ENCODE data around the gene JUN. TPM values are rescaled to one million over a fixed set of nuclear protein-coding genes. Genes with fewer than 3 reads are reported as not detected.
A peak's percentile ranks its signal among the peaks of the same experiment; 100 is the strongest.
"Not testable (repeated sequence)": the region's sequence is repeated elsewhere in the genome, so short reads cannot be mapped to it uniquely, and the experiment has no call there.

The JUN gene
- total RNA-seq, 1 experiment from 2014 or later, result 96.2 TPM

GRCh38 chr1:58814251-58815068 is 30.6 kb upstream of the JUN start:
- H3K36me3 ChIP-seq, result no peaks in the 10 kb centered on the region
- H3K9me3 ChIP-seq (replicated peaks), result no peaks in the 10 kb centered on the region
- H3K27me3 ChIP-seq, result no peaks in the 10 kb centered on the region
- H3K27ac ChIP-seq, result no peak overlapping the region
- DNase-seq, result no peak
- no peak overlapping the region for H3K4me3 ChIP-seq
- peaks cover 18% of the 10 kb centered on the region for H3K4me1 ChIP-seq

GRCh38 chr1:58813801-58814200 is 30.0 kb upstream of the JUN start:
- H3K27ac ChIP-seq, result no peak overlapping the region
- H3K4me1 ChIP-seq, result peaks cover 18% of the 10 kb centered on the region
- no peak for DNase-seq
- H3K36me3 ChIP-seq, result no peaks in the 10 kb centered on the region
- H3K27me3 ChIP-seq, result no peaks in the 10 kb centered on the region
- H3K4me3 ChIP-seq, result no peak overlapping the region
- H3K9me3 ChIP-seq (replicated peaks), result no peaks in the 10 kb centered on the region

- no peaks in the 10 kb centered on the region for H3K27me3 ChIP-seq
- DNase-seq, result no peak
- H3K4me3 ChIP-seq, result no peak overlapping the region
- H3K36me3 ChIP-seq, result no peaks in the 10 kb centered on the region
- no peaks in the 10 kb centered on the region for H3K9me3 ChIP-seq (replicated peaks)
- H3K4me1 ChIP-seq, result peaks cover 13% of the 10 kb centered on the region
- no peak overlapping the region for H3K27ac ChIP-seq
Measured at GRCh38 chr1:58813361-58813760, 29.5 kb upstream of the JUN start.

GRCh38 chr1:58812926-58813325 is 29.1 kb upstream of the JUN start:
- H3K27ac ChIP-seq, result no peak overlapping the region
- no peak for DNase-seq

GRCh38 chr1:58812468-58812867 is 28.6 kb upstream of the JUN start:
- no peak overlapping the region for H3K27ac ChIP-seq
- peaks cover 4% of the 10 kb centered on the region for H3K4me1 ChIP-seq
- H3K4me3 ChIP-seq, result no peak overlapping the region
- H3K27me3 ChIP-seq, result no peaks in the 10 kb centered on the region
- H3K9me3 ChIP-seq (replicated peaks), result no peaks in the 10 kb centered on the region
- no peaks in the 10 kb centered on the region for H3K36me3 ChIP-seq
- DNase-seq, result no peak

More at GRCh38 chr1:58812926-58813325, 29.1 kb upstream of the JUN start:
- Histone ChIP-seq H3K9me3 (replicated peaks) (no peaks in the 10 kb centered on the region), H3K4me1 (peaks cover 9% of the 10 kb centered on the region), H3K4me3 (no peak overlapping the region), H3K36me3 (no peaks in the 10 kb centered on the region), H3K27me3 (no peaks in the 10 kb centered on the region)

GRCh38 chr1:58811303-58811702 is 27.5 kb upstream of the JUN start:
- no peak overlapping the region for H3K27ac ChIP-seq
- no peaks in the 10 kb centered on the region for H3K4me1 ChIP-seq
- no peaks in the 10 kb centered on the region for H3K9me3 ChIP-seq (replicated peaks)
- H3K36me3 ChIP-seq, result no peaks in the 10 kb centered on the region
- no peaks in the 10 kb centered on the region for H3K27me3 ChIP-seq
- no peak overlapping the region for H3K4me3 ChIP-seq
- no peak for DNase-seq

- no peak overlapping the region for H3K27ac ChIP-seq
- H3K27me3 ChIP-seq, result no peaks in the 10 kb centered on the region
- H3K4me3 ChIP-seq, result no peak overlapping the region
- 0 out of 2 replicates have a peak, but pooled peaks cover 3% of the 10 kb centered on the region for H3K4me1 ChIP-seq
- no peaks in the 10 kb centered on the region for H3K36me3 ChIP-seq
- no peak for DNase-seq
- no peaks in the 10 kb centered on the region for H3K9me3 ChIP-seq (replicated peaks)
Measured at GRCh38 chr1:58809325-58810010, 25.6 kb upstream of the JUN start.

GRCh38 chr1:58808077-58808476 is 24.2 kb upstream of the JUN start:
- Histone ChIP-seq H3K9me3 (replicated peaks) (no peaks in the 10 kb centered on the region), H3K27me3 (no peaks in the 10 kb centered on the region)

GRCh38 chr1:58805716-58806571 is 22.1 kb upstream of the JUN start:
- Histone ChIP-seq H3K9me3 (replicated peaks) (no peaks in the 10 kb centered on the region), H3K4me1 (0 out of 2 replicates have a peak, but pooled peaks cover 3% of the 10 kb centered on the region), H3K27ac (no peak overlapping the region), H3K27me3 (no peaks in the 10 kb centered on the region), H3K4me3 (no peak overlapping the region), H3K36me3 (no peaks in the 10 kb centered on the region)
- peak in 1 of 2 experiments; percentile 30 for DNase-seq

More at GRCh38 chr1:58808077-58808476, 24.2 kb upstream of the JUN start:
- 0 out of 2 replicates have a peak, but pooled peaks cover 3% of the 10 kb centered on the region for H3K4me1 ChIP-seq
- H3K36me3 ChIP-seq, result no peaks in the 10 kb centered on the region
- no peak for DNase-seq
- no peak overlapping the region for H3K4me3 ChIP-seq
- H3K27ac ChIP-seq, result no peak overlapping the region

- no peaks in the 10 kb centered on the region for H3K36me3 ChIP-seq
- H3K4me1 ChIP-seq, result 0 out of 2 replicates have a peak, but pooled peaks cover 3% of the 10 kb centered on the region
- DNase-seq, result no peak
- no peaks in the 10 kb centered on the region for H3K9me3 ChIP-seq (replicated peaks)
- H3K27me3 ChIP-seq, result no peaks in the 10 kb centered on the region
- H3K4me3 ChIP-seq, result no peak overlapping the region
- H3K27ac ChIP-seq, result no peak overlapping the region
Measured at GRCh38 chr1:58804853-58805565, 21.2 kb upstream of the JUN start.

GRCh38 chr1:58803858-58804257 is 20.0 kb upstream of the JUN start:
- Histone ChIP-seq H3K4me3 (no peak overlapping the region), H3K9me3 (replicated peaks) (no peaks in the 10 kb centered on the region), H3K4me1 (peaks cover 3% of the 10 kb centered on the region; the same call in 1 of the 2 replicates), H3K27me3 (no peaks in the 10 kb centered on the region), H3K36me3 (no peaks in the 10 kb centered on the region), H3K27ac (no peak overlapping the region)
- no peak for DNase-seq

GRCh38 chr1:58802640-58803399 is 19.0 kb upstream of the JUN start:
- no peak overlapping the region for H3K27ac ChIP-seq
- no peaks in the 10 kb centered on the region for H3K27me3 ChIP-seq
- H3K4me3 ChIP-seq, result no peak overlapping the region
- H3K36me3 ChIP-seq, result no peaks in the 10 kb centered on the region
- H3K9me3 ChIP-seq (replicated peaks), result no peaks in the 10 kb centered on the region
- no peak for DNase-seq
- H3K4me1 ChIP-seq, result peaks cover 3% of the 10 kb centered on the region; the same call in 1 of the 2 replicates

- not testable (repeated sequence) for H3K4me3 ChIP-seq; H3K27ac ChIP-seq; H3K36me3 ChIP-seq; DNase-seq; H3K27me3 ChIP-seq; H3K4me1 ChIP-seq; H3K9me3 ChIP-seq (replicated peaks)
Measured at GRCh38 chr1:58801286-58801685, 17.4 kb upstream of the JUN start.

Measured in SJCRH30 (cell line).